Embryonic facial prominence (tissue), 1 donor: ENCODE data around the gene NHEJ1.
A peak's percentile ranks its signal among the peaks of the same experiment; 100 is the strongest.

Source experiments
- DNase-seq: peaks from one replicate; pipeline ENCODE4 v3.0.0-alpha.2; 2016; ENCODE audit errors: extremely low spot score

Gene NHEJ1

DNA sequence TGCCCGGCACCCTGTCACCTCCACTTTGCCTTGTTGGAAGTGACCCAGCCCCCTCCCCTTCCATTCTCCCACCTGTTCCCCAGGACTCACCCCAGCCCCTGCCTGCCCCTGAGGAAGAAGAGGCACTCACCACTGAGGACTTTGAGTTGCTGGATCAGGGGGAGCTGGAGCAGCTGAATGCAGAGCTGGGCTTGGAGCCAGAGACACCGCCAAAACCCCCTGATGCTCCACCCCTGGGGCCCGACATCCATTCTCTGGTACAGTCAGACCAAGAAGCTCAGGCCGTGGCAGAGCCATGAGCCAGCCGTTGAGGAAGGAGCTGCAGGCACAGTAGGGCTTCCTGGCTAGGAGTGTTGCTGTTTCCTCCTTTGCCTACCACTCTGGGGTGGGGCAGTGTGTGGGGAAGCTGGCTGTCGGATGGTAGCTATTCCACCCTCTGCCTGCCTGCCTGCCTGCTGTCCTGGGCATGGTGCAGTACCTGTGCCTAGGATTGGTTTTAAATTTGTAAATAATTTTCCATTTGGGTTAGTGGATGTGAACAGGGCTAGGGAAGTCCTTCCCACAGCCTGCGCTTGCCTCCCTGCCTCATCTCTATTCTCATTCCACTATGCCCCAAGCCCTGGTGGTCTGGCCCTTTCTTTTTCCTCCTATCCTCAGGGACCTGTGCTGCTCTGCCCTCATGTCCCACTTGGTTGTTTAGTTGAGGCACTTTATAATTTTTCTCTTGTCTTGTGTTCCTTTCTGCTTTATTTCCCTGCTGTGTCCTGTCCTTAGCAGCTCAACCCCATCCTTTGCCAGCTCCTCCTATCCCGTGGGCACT is 21.9 kb upstream of the NHEJ1 start:
- no peak for DNase-seq

DNA sequence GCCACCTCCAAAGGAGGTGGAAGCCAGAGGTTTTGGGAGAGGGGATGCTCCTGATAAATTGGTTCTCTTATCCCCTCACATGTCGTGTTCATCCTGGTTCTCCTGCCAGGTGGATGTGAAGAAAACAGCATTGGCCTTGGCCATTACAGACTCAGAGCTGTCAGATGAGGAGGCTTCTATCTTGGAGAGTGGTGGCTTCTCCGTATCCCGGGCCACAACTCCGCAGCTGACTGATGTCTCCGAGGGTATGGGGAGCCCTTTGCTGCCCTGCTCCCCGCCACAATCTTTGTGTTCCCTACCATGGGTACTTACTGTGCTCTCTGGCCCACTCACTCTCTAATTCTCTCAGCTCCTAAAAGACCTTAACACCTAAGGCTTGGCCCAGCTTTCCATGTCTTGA is 20.9 kb upstream of the NHEJ1 start:
- DNase-seq = no peak

- DNase-seq = no peak
Measured at GRCh38 chr2:219180961-219181360, 20.3 kb upstream of the NHEJ1 start.

- no peak for DNase-seq
Measured at GRCh38 chr2:219179601-219180465, 19.2 kb upstream of the NHEJ1 start.

DNA sequence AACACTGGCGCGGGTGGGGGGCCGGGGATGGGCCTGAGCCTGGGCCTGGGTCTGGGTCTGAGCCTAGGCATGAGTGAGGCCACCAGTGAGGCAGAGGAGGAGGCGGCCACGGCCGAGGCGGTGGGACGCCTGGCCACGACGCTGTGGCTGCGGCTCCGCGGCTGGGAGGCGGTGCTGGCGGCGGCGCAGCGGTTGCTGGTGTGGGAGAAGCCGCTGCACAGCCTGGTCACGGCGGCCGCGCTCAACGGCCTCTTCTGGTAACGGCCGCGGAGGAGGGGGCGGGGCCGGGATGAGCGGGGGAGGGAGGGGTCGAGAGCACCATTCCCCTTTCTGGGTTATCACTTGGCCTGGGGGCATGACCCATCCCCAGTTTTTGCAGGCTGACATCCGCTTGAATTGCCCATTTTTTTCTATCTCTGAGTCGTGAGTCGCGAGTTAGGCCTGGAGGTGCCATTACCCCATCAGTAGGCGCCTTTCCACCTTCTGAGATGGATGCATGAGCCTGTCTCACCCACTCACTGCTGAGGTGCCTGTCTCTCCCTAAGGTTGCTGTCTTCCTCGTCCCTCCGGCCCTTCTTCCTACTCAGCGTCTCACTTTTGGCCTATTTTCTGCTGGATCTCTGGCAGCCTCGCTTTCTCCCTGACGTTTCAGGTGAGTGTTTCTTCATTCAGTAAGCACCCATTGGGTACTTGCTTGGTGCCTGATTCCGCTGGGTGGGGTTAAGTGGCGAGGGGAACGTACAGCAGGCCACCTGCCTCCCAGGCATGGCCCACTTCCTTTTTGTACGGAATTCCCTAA is 18.0 kb upstream of the NHEJ1 start:
- DNase-seq = no peak

DNA sequence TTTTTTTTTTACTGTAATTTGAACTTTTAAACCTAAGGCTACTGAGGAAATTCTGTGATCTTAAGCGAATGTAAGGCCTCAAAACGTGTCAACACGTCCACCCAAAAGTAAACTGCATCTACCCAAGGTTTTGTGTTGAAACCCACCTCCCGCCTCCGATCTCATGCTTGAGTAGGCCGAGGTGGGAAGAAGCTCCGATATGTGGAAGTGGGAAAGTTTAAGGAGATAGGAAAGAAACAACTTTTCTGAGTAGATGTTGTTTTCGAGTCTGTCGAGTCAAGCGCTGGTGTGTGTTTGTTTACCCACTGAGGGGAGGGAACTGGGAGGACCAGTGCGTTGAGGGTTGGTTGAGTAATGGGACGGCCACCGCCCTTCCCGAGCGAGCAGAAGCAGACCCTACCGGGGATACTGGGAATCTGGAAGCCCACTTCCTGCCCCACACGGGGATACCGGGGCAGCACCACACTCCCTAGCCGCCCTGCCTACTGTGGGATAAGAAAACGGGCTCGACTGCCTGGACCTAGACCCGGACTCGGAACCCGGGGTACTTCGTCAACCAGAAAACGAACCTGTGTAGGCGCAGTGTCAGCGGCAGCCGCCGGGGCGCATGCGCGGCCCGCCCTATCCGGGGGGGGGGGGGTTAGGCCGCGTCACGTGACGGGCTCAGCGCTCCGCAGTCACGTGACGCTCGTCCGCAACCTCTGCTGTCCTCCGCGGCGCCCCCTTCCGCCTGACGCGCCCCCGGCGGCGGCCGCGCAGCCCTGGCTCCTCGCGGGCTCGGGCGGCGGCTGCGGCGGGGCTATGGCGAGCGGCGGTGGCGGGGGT is 17.1 kb upstream of the NHEJ1 start, which contains the start of gene RETREG2:
TSS of gene RETREG2 (plus strand) at position 724 of the 825 bp plus-strand sequence. CDS start at position 802, 78 bp downstream.
- DNase-seq = peak; percentile 79

DNA sequence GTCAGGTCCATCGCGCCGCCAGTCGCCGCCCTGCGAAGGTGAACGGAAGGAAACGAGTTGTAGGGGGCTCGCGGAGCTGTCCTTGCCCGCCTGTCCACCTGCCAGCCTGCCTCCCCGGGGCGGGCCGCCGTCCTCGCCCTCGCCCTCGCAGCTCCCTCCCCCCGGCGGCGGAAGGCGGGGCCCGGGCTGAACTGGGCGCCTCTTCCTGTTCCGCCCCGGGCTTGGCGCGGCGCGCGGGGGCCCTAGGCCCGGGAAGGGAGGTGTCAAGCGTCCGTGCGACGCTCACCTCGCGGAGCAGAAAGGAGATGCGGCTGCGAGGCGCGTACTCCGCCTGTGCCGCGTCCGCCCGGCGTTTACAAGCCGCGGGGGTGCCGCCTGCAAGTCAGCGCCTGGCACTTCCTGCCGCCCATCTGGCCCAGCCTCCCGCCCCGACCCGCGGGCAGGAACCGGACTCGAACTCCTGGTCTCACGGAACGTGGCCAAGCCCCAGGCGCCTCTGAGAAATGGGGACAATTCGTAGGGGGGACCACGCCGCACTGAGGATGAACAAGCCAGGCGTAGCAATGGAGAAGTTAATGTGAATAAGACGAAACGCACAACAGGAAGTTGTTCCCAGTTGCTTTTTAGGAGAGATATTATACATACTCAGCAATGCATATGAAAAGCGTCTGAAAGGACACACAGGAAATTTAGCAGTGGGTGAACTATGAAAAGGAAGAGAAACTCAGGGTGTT is 16.4 kb upstream of the NHEJ1 start, which contains the start of gene CNPPD1:
TSS of gene CNPPD1 (minus strand) at position 108 of the 734 bp plus-strand sequence. CDS start at position 11, 97 bp downstream.
- DNase-seq = peak; percentile 7

DNA sequence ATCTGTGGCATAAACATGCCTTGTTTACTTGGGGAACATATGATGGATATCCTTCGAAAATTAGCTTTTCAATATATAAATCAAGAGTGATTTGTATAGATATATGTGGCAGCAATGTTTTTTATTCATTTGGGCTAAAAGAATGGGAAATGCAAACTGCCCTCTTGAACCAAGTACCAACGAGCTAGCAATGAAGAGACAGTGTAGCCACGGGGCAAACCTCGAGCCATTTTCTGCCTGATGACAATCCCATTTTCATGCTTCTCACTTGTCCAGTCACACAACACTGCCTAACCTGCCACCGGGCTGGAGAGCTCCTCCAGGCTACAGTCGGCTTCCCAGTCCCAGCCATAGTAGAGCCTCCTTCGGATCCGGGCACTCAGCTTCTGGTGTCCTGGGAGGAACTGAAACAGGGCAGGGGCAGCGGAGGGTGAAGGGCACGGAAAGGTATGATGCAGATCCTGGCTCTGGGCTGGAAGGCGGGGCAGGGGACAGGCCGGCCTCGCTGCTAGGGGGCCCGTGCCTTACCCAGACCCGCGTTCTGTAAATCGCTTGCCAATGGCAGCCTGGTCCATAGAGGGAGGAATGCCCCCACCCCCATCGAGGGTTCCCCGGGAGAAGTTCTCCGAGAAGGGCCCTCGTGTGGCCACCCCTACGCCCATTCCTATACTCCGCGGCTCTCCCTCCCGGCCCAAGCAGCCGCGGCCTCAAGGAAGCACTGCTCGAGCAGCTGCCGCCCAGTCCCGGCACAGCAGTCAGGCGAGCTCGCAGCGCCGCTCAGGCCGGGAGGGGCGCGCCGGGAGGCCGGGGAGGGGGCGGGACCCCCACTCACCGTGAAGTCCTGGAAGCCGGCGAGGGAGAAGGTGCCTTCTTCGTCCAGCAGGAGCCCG is 15.6 kb upstream of the NHEJ1 start:
- no peak for DNase-seq

GRCh38 chr2:219175486-219175885 is 14.9 kb upstream of the NHEJ1 start:
- no peak for DNase-seq

GRCh38 chr2:219174801-219175200 is 14.2 kb upstream of the NHEJ1 start:
- no peak for DNase-seq

GRCh38 chr2:219174146-219174545 is 13.5 kb upstream of the NHEJ1 start:
- DNase-seq = no peak

DNA sequence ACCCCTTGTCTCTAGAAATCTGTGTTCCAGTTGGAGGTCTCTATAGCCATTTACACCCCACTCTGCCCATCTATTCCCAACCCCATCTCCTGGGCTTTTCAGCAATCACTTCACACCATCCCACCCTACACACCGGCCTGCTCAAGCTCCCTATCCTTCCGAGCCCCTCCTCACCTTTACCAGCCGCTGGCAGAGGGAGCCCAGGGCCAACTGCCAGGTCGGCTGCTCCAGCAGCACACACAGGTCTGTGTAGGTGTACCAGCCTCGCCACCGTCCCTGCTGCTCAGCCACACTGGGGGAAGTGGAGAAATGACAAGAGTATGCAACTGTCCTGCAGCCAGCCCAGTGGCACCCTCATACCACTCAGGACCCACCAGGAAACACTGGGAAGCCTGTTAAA is 12.6 kb upstream of the NHEJ1 start:
- no peak for DNase-seq

GRCh38 chr2:219172231-219173154 is 11.9 kb upstream of the NHEJ1 start:
- no peak for DNase-seq

DNA sequence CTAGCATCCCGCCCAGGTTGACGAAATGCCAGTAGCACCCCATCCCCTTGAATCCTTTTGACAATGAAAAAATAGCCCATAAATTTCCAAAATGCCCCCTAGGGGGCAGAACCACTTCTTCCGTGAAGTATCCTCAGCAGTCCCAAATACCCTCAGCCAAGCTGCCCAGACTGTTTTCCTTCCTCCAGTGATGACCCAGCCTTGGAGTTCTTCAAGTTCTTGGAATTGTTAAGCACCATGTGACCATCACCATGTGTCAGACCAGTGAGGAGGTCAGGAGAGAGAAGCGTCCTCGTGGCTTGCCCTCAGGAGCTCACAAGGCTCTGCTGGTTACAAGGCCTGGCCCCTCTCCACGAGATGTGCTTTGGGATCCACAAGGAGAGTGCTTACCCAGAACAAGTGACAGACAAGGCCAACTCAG is 10.6 kb upstream of the NHEJ1 start:
- DNase-seq = no peak

- no peak for DNase-seq
Measured at GRCh38 chr2:219169930-219170654, 9.5 kb upstream of the NHEJ1 start, which contains the start of gene SLC23A3. Gene SLC23A3, minus strand, starts transcription at chr2:219170029. Its CDS starts 45 bp downstream, at chr2:219169984.

GRCh38 chr2:219168932-219169331 is 8.3 kb upstream of the NHEJ1 start:
- no peak for DNase-seq

- no peak for DNase-seq
Measured at GRCh38 chr2:219168526-219168925, 7.9 kb upstream of the NHEJ1 start.
